Kidney epithelial cell (primary cell): ENCODE measurements around the gene CAVIN1. TPM values are rescaled to one million over a fixed set of nuclear protein-coding genes. Genes with fewer than 3 reads are reported as not detected.
"Not testable (repeated sequence)": the region's sequence is repeated elsewhere in the genome, so short reads cannot be mapped to it uniquely, and the experiment has no call there.

Experiments
- DNase-seq: peaks from one replicate; pipeline ENCODE4 v3.0.0-alpha.2; 2010; ENCODE audit warnings: low read depth
- H3K27me3 ChIP-seq: 2 replicates; pipeline ENCODE4 v1.6.0; 2011; ENCODE audit warnings: low read length; ENCODE audit not compliant: control insufficient read depth, insufficient read depth
- H3K36me3 ChIP-seq: 2 replicates; pipeline ENCODE4 v1.5.1; 2011; ENCODE audit warnings: low read length; ENCODE audit not compliant: control insufficient read depth, insufficient read depth
- H3K4me3 ChIP-seq: 2 replicates; pipeline ENCODE4 v1.5.1; 2011; ENCODE audit warnings: low read depth, mild to moderate bottlenecking, control low read depth, low read length
- CTCF ChIP-seq: IDR thresholded peaks from 2 replicates; pipeline ENCODE4 v1.5.1; 2011; ENCODE audit warnings: mild to moderate bottlenecking, moderate library complexity, low read length, control low read depth, inconsistent platforms; ENCODE audit not compliant: insufficient read depth, poor library complexity, severe bottlenecking
- total RNA-seq: library from RNA; depleted of rRNA; stranded (reverse); fragments of >200 nt; gene quantifications from 2 replicates; pipeline ENCODE4 v1.2.3, GENCODE V29; 2015

The CAVIN1 gene
- total RNA-seq, 1 donor from 2014 or later, result 70.2 TPM

GRCh38 chr17:42459256-42459800 is 36.3 kb upstream of the CAVIN1 start:
- peak; percentile 49 for TF ChIP-seq CTCF
- Histone ChIP-seq H3K36me3 (no peaks in the 10 kb centered on the region), H3K4me3 (peak overlapping the region; percentile 83), H3K27me3 (no peaks in the 10 kb centered on the region)
- no peak for DNase-seq

- no peak for DNase-seq
- peak within 1 kb of the TSS; percentile 83 for H3K4me3 ChIP-seq
- no peaks in the 10 kb centered on the region for H3K36me3 ChIP-seq
- no peaks in the 10 kb centered on the region for H3K27me3 ChIP-seq
- no peak for TF ChIP-seq CTCF
These were observed 35.6 kb upstream of the CAVIN1 start, which contains the start of gene ATP6V0A1 for GRCh38 chr17:42458497-42459255. Gene ATP6V0A1, plus strand, starts transcription at chr17:42458878. Its CDS starts 2,017 bp downstream, at chr17:42460895.

GRCh38 chr17:42457107-42457792 is 34.2 kb upstream of the CAVIN1 start:
- TF ChIP-seq CTCF, result no peak
- Histone ChIP-seq H3K4me3 (no peak overlapping the region), H3K36me3 (no peaks in the 10 kb centered on the region), H3K27me3 (no peaks in the 10 kb centered on the region)
- DNase-seq, result no peak

- Histone ChIP-seq H3K27me3 (no peaks in the 10 kb centered on the region), H3K4me3 (no peak overlapping the region), H3K36me3 (no peaks in the 10 kb centered on the region)
- no peak for TF ChIP-seq CTCF
- no peak for DNase-seq
These were observed 33.4 kb upstream of the CAVIN1 start for GRCh38 chr17:42456223-42457106.

- H3K36me3 ChIP-seq, H3K27me3 ChIP-seq, H3K4me3 ChIP-seq, DNase-seq: not testable (repeated sequence)
These were observed 31.9 kb upstream of the CAVIN1 start for GRCh38 chr17:42454987-42455386.
